CD4-positive, alpha-beta T cell treated with Interleukin-12 subunit alpha and Interleukin-12 subunit beta, for 1 hour (primary cell): ENCODE results near the gene UCN2.

Experiments used
- DNase-seq: peaks from one replicate; pipeline ENCODE4 v3.0.0-alpha.2; 2020

UCN2 gene

GRCh38 chr3:48563382-48563918, at the start of gene UCN2:
Gene UCN2, minus strand, starts transcription at chr3:48563781. Its CDS starts 657 bp downstream, at chr3:48563124.
- DNase-seq, result no peak

DNA sequence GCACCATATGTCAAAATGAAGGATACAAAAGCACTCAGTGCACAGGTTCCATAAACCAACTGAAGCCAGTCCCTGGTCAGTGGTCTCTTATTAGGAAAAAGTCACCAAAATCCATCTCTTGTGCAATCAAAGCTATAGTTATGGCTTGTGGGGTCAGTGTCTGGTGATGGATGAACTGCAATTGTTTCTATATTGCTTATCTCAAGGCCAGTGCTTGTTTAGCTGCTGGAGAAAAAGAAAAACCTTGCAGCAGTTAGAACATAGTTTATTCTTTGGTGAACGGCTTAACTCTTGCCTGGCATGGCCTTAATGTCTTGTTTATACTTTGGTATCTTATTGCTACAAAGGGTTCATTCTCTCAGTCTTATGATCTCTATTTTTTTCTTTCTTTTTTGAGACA, 48.7 kb upstream of the UCN2 start:
- DNase-seq, result no peak

DNA sequence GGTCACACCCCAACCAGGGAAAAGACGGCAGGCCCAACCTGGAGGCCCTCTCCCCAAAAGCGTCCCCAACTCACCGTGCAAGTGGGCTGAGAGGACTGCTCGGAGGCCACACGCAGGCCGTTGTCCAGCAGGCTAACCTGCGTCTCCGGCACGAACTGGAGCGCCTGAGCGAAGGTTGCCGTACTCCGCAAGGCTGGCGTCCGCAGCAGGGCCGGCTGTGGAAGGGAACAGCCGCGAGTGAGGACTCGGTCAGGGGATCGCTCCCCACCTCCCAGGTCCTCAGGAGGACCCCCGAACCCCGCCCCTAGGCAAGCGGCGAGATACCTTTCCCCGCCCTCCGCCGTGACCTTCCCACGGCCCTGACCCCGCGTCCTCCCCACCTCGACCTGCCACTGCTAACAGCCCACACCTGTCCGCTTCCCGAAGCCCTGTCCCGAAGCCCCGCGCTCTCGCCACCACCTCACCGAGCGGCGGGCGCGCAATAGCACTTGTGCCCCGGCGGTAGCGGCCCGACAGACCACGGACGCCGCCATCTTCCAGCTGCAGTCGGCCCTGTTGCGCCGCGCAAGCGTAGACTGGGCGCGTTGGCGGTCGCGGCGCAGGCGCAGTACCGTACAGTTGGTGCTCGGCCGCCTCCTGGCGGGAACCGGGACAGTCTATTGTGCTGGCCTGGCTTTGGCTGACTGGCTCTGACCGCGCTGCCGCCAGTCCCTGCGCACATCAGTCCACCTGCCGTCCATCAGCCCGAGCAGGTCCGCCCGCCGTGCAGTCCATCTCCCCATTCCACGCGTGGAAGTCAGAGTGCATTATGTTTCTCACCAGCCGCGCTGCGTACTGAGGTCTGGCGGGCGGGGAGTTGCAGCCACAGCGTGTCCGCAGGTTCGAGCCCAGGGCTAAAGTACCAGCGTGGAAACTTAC, 45.8 kb upstream of the UCN2 start, which contains the start of gene UQCRC1:
Gene UQCRC1 (minus strand): TSS at position 559 of the 918 bp plus-strand sequence. CDS start 26 bp downstream, at position 533.
- DNase-seq, result peak; percentile 94

DNA sequence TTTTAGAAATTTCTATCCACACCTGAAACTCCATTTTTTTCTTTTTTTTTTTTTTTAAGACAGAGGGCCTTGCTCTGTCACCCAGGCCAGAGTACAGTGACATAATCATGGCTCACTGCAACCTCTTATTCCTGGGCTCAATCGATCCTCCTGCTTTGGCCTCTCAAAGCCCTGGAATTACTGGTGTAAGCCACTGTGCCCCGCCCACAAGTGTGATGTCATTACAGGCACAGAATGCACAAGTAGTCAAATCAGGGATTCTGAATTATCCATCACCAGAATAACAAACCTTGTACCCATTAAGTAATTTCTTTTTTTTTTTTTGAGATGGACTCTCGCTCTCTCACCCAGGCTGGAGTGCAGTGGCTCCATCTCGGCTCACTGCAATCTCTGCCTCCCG, 43.9 kb upstream of the UCN2 start:
- DNase-seq, result no peak

DNA sequence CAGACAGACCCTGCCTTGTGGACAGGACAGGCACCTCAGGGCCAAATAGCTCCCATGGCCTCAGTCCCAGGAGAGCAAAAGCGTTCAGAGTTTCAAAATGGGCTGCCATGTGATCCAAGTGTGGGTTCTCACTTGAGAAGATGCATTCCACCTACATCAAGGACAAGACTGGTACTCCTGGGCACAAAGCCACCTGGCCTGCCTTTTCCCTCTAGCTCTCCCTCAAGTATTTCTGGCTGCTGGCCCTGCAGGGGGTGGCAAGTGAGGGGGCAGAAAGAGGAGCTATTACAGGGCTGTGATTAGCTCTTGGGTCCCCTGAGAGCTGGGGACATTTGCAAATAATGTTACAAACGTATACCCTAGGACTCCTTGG, 38.0 kb upstream of the UCN2 start:
- DNase-seq, result no peak

GRCh38 chr3:48600711-48601621, 37.4 kb upstream of the UCN2 start:
- DNase-seq, result no peak

DNA sequence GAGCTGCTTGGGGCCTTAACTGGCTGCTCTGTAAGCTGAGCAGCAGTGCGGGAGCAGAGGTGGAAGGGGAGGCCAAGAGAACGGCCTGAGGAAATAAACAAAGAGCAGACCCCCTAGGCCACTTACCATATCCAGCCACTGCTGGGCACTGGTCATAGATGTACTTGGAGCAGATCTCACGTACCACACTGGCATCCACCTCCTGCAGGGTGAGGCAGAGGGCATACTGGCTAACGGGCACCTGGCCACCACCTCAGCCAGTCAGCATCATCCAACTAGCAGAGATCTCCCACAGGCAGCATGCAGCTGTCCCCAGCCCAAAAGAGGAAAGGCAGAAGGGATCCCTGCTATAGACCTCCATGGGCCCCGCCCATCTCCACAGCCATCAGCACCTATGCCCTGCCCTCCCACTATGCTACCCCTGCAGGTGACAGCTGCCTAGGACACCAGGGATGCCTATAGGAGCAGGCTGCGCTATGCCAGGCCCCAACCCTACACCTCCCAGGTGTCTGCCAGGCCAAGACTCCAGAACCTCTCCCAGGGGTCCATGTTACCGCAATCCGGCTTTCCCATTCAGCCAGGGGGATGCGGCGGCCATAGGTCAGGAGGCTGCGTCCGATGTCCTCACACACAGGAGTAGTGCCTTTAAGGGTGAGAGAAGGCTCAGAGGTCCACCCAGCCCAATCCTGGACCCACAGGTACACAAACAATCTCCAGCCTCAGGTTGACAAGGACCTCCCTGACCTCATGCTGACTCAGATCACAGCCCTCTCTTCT, 36.1 kb upstream of the UCN2 start:
- DNase-seq, result no peak

DNA sequence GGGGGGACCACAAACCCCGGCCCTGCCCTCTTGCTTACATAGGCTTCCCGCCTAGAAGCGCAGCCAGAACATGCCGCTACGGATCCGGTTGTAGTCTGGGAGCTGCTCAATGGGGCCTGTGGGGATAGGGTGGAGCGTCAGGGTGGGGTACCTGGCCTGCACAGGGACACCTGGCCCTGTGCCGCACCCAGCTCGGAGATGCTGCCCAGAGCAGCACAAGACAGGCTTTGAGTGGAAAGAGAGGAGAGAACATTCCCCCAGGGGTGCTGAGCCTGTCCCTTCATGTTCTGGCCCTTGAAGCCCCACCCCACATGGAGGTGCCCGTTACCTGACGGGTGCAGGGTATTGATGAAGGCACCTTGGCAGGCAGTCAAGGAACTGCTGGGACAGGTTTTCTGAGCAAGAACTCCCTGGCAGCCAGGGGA, 35.5 kb upstream of the UCN2 start:
- no peak for DNase-seq

GRCh38 chr3:48598323-48599076, 34.9 kb upstream of the UCN2 start:
- DNase-seq, result no peak

GRCh38 chr3:48597408-48597800, 33.8 kb upstream of the UCN2 start:
- DNase-seq, result no peak

GRCh38 chr3:48596676-48597407, 33.3 kb upstream of the UCN2 start:
- no peak for DNase-seq

- DNase-seq, result no peak
These were observed 32.6 kb upstream of the UCN2 start for GRCh38 chr3:48596157-48596556.

- DNase-seq, result no peak
These were observed 32.0 kb upstream of the UCN2 start for GRCh38 chr3:48595526-48596121.

- no peak for DNase-seq
These were observed 31.5 kb upstream of the UCN2 start, which contains the start of gene COL7A1 for GRCh38 chr3:48595075-48595525. Gene COL7A1, minus strand, starts transcription at chr3:48595329. Its CDS starts 170 bp downstream, at chr3:48595159.

DNA sequence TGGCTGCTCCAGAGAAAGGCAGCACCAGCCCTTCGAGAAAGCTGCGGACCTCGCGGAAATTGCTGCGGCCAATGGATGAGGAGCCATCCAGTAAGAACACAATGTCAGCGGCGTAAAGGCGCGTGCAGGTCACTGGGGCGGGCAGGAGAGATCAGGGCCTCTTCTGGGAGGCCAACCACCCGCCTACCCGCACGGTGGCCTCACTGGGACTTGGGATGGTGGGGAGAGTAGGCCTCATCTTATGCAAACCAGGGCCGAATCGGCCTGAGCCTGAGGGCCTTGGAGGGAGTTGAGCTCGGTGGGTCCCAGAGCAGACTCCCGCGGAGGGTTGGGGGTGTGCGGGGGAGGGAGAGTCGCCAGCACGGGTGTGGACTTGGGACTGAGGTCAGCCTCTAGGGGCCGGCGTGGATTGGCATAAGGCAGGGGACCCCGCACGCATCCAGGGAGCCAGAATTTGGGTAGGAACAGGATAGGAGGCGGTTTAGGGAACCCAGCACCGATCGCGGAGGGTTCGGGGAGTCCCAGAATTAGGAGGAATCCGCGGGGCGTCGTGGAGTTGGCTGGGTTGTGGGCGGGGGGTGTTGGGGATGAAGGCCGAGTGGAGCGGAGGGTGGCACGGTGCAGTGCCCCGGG, 31.0 kb upstream of the UCN2 start:
- no peak for DNase-seq

DNA sequence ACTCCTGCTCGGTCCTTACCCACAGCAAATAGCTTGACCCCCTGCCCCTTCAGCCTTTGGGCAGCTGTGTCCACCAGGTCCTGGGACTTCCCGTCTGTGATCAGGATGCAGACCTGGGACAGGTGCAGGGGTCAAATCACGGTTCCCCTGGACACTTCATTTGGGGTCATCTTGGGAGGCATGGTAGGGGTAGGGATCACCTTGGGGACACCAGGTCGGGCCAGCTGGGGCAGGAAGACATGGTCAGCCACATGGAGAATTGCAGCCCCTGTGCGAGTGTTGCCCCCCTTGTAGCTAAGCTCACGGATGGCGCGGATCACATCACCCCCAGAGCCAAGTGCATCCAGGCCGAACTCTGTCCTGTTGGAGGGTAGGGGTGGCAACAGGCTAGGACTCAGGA, 29.8 kb upstream of the UCN2 start:
- DNase-seq, result no peak

GRCh38 chr3:48592519-48593087, 29.0 kb upstream of the UCN2 start:
- no peak for DNase-seq

DNA sequence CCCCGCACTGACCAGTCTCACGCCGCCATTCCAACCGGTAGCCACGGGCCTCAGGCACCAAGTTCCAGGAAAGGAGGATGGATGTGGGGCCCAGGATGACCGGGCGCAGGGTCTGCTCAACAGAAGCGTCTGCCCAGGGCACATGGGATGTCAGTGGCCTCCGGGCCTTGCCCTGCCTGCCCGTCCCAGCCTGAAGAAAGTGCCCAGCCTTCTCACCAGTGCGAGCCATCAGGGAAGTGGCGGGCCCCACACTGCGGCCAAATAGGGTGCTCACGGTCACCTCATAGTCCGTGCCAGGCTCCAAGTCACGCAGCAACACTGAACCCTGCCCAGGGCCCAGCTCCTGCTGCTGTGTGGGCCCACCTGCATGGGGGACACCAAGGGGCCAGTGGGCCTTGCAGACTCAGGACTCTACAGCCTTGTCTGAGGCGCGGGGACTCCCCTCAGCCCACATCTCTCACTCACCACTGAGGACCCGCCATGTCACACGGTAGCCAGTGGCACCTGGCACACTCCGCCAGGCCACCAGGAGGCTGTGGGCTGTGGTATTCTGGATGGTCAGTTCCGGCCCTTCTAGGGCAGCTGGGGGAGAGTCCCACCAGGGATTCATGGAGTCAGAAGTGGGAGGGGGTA, 28.4 kb upstream of the UCN2 start:
- no peak for DNase-seq

- no peak for DNase-seq
These were observed 27.9 kb upstream of the UCN2 start for GRCh38 chr3:48591436-48591835.
